HG02763 (cell line): Measurements from ENCODE around the gene ALK.
A peak's percentile ranks its signal among the peaks of the same experiment; 100 is the strongest.

Experiments used
- ATAC-seq: cut with Tn5 transposase; IDR thresholded peaks from one replicate; pipeline ENCODE4 v1.9.1; 2021; ENCODE audit warnings: mild to moderate bottlenecking, moderate library complexity; ENCODE audit not compliant: unreplicated experiment

The ALK gene

DNA sequence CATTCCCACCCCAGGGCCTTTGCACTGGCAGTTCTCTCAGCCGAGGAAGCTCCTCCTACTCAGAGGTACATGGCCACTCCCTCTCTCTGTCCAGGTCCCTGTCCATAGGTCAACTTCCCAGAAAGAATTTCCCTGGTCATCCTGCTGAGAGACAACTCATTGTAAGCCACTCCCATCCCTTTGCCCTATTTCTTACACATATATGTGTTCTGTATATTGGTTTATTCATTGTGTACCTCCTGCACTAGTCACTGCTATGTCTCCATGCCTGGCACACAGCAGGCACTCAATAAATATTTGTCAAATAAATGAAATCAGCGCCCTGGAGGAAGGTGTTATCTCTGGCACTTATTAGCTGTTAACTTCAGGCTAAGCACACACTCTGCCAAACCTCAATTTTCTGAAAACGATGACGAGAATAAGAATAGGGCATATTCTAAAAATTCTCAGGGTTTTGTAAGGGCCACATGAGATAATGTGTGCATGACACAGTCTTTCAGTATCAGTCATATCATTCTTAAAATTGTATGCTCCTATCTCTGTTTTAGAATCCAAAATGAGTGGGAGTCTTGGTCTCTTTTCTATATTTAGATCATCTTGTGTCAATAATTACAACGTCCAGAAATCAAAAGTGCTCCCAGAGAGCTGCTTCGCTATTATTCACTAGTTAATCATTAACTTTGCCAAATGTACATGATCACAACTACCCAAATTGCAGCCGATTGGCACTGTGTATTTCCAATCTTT is 198.0 kb downstream of the ALK start:
- peak; percentile 79 for ATAC-seq

GRCh38 chr2:29719639-29720038 is 201.7 kb downstream of the ALK start:
- no peak for ATAC-seq

DNA sequence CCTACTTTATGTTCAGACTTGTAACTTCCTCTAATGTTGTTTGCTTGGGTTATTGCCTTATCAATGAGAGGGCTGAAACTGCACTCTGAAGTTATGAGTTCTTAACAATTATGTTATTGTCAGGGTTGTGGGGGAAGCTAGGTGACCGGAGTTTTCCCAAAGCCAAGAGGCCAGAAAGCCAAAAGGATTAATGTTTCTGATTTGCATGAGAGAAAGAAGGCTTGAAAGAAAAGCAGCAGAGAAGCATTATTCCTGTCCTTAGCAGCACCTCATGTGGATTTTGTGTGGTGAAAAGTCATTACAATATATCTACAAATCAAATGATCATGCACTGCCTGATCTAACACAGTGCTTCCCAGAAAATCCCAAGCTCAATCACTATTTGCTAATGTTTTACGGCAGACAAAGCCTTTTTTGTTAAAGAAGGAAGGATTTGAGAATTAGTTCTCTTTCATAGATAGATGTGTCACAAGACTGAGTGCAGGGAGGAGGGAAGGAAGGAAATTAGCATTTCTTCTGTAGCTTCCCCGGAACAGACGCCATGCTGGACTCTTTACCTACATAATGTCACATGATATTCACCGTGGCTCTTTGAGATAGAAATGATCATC is 203.2 kb downstream of the ALK start:
- no peak for ATAC-seq

- ATAC-seq: no peak
These were observed 205.7 kb downstream of the ALK start for GRCh38 chr2:29715655-29716054.

- ATAC-seq: no peak
These were observed 207.1 kb downstream of the ALK start for GRCh38 chr2:29714333-29714732.

DNA sequence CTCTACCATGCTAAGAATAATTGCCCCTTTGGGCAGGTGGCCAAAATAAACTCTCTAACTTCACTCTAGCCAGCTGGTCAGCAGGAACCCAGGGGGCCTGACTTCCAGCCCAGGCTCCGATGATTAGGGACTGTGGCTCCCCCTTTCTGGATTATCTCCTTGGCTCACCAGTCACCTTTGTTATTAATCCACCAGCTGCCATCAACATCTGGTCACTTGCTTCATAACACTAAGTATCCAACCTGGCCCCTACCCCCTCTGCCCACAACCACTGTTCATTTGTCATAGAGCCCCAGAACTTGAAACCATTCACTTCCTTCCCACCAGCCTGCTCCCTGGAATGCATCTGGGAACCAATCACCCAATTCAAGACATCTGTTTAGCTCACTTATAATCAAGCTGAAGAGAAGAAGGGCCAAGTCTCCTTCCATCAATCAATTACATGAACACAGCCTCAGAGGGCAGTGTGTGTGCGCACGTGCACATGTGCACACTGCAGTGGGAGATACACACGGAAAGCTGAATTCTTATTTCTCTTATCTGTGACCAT is 215.1 kb downstream of the ALK start:
- ATAC-seq: no peak

- ATAC-seq: no peak
These were observed 215.8 kb downstream of the ALK start for GRCh38 chr2:29705616-29706015.

GRCh38 chr2:29703336-29703735 is 218.1 kb downstream of the ALK start:
- no peak for ATAC-seq

DNA sequence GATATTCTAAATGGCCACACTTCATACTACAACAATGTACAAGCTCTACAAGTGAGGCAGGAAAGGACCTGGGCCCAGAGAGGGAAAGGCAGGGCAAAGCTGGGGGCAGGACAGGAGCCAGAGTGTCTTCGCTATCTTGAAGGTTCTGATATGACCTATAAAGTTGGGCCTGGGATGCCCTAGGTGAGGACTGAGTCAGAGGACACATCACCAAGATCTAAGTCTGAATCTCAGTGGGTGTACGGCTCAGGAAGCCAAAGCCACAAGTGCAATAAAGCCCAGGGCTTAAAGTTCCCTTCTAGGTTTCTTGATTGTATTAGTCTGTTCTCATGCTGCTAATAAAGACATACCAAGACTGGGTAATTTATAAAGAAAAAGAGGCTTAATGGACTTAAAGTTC is 219.1 kb downstream of the ALK start:
- no peak for ATAC-seq

- no peak for ATAC-seq
These were observed 220.8 kb downstream of the ALK start for GRCh38 chr2:29700560-29700959.

DNA sequence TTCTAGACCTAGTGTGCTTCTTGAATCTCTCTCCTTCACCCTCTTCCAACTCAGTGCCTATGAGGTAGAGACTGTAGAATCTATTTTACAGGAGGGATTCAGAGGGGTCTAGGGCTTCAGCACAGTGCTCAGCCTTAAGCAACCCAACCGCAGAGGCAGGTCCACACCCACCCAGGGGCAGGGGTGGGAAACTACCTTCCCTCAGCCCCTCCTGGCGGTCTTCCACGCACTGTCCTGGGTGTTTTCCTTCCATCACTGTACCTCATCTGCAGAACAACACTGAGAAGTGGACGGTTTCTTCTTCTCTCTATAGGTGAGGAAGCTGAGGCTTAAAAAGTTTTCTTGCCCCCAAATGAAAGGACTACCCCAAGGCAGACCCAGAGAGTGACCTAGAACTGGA is 222.3 kb downstream of the ALK start:
- no peak for ATAC-seq

GRCh38 chr2:29698216-29698615 is 223.2 kb downstream of the ALK start:
- no peak for ATAC-seq

DNA sequence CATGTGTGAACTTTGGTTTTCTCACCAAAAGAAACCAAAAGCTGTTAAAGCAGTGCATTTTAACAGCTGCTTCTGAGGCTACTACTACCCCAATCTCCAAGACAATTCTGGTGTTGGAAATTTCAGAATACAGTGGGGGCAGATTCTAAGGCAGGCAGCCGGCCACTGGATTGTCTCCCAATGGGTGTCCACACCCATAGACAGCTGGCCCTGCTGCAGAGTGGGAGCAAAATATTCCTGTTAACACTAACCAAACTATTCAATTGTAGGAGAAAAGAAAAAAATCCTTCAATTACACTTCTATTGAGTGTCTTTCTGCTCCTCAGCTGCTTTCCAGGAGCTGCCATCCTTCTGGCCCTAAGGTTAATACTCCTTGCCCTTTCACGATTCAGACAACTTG is 223.7 kb downstream of the ALK start:
- no peak for ATAC-seq

DNA sequence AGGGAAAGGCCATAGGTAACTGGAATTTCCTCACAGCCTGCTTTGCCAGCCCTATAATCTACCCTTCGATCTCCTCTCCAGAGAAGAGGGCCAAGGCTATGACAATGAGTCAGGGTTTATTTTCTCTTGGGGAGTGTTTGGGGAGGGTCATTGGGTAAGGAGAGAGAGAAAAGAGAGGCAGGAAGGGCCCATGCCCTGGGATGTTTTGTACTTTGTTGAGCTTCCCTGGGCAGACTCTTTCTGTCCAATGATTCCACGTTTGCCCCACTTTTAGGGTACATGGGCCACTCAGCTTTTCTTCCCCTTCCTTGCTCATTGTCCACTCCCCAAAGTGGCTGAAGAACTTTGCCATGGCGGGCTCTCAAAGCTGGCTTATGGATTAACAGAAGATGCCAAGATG is 224.2 kb downstream of the ALK start:
- no peak for ATAC-seq

DNA sequence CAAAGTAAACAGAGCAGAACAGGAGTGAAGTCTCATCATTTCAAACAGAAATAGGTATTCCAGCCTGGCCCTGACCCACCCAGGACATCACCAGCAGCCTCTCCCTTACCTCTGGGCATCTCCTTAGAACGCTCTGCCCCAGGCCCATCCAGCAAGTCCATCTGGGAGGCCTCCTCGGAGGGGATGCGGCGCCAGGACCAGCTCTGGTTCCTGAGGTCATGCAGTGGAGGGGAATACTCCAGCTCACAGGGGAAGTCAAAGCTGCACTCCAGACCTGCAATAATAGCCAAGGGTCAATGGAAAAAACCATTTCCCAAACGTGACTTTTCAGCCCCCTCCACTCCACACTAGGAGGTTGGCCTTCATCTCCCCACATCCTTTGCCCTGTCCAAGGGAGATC is 226.6 kb downstream of the ALK start:
- ATAC-seq: no peak

- no peak for ATAC-seq
These were observed 229.9 kb downstream of the ALK start for GRCh38 chr2:29691391-29691950.

DNA sequence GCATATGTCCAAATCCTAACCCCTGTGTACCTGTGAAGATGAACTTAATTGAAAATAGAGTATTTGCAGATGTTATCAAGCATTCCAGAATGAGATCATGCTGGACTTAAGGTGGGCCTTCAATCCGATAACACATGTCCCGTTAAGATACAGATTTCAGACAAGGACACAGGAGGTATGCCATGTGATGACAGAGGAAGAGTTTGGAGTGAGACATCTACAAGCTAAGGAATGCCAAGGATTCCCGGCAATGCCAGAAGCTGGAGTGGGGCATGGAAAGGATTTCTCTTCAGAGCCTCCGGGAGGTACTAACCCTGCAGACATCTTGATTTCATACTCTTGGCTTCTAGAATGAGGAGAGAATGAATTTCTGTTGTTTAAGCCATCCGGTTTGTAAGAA is 231.7 kb downstream of the ALK start:
- no peak for ATAC-seq

DNA sequence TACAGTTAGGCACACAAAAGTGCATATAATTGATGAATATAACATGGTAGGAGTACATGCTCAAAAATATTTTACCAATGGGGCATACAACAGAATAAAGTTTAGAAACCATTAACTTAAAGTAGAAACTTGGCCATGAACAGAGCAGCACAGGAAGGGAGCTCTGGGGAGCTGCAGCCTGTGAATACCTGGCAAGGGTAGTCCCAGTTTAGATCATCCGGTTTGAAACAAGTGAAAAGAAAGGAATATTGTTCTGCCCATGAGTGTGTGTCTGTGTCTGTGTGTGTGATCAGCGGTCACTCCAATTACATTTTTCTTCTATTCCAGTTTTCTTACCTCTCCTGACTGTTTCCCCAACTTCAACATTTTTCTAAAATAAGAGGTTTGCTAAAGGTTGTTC is 233.0 kb downstream of the ALK start:
- ATAC-seq: no peak

GRCh38 chr2:29687121-29687520 is 234.3 kb downstream of the ALK start:
- ATAC-seq: no peak

- no peak for ATAC-seq
These were observed 244.4 kb downstream of the ALK start for GRCh38 chr2:29676886-29677453.

- no peak for ATAC-seq
These were observed 256.8 kb downstream of the ALK start for GRCh38 chr2:29664578-29664977.

DNA sequence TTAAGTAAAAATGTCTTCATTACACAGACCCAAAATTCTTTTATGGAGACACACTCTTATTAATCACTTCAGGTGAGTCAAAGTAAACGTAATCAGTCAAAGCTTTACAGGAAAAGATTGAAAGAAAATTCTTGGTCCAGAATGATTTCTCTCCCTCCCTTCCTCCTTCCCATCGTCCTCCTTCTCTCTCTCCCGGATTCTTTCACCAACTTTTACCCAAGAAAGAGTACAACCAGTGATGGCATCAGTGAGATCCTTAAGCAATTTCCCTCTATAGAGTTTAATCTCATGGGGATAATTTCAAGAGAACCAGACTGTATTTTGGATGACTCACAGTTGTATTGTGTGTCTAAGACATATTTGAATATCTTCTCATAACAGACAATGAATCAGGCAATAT is 258.1 kb downstream of the ALK start:
- no peak for ATAC-seq
